Measurements from ENCODE around the gene LHX1. TPM values are rescaled to one million over a fixed set of nuclear protein-coding genes. Genes with fewer than 3 reads are reported as not detected.

The LHX1 gene
- total RNA-seq, 2 donors from 2014 or later: not detected

- no peak for ATAC-seq
These were observed 3.1 kb upstream of the LHX1 start for GRCh38 chr17:36934144-36934691.

GRCh38 chr17:36934692-36935630 lies 2.3 kb upstream of the LHX1 start:
- 2 to 12% methylated on average over 7 to 71 of the region's 79 CpGs for WGBS, 2 donors
- Histone ChIP-seq H3K27me3 (peaks cover 19 to 82% of the 10 kb centered on the region in 2 donors), H3K4me1 (peaks cover 83% of the 10 kb centered on the region), H3K27ac (no peak overlapping the region), H3K4me3 (no peak overlapping the region), H3K36me3 (replicated peaks in 1 of 2; ENCODE audit: insufficient read depth in 1 of 2, low read depth in 2 of 2) (no peaks in the 10 kb centered on the region), H3K9me3 (no peaks in the 10 kb centered on the region)
- no peak for DNase-seq
- no peak for ATAC-seq
- intact Hi-C loops (cut with DNase I): no loop called here
- TF ChIP-seq CTCF (IDR thresholded peaks at IDR 0.05) (no peak), POLR2A (IDR thresholded peaks at IDR 0.05) (no peak)

More at GRCh38 chr17:36934144-36934691, 3.1 kb upstream of the LHX1 start:
- Histone ChIP-seq H3K9me3 (no peaks in the 10 kb centered on the region), H3K36me3 (replicated peaks in 1 of 2; ENCODE audit: insufficient read depth in 1 of 2, low read depth in 2 of 2) (no peaks in the 10 kb centered on the region), H3K27ac (no peak overlapping the region), H3K27me3 (peaks cover 19 to 75% of the 10 kb centered on the region in 2 donors), H3K4me3 (no peak overlapping the region), H3K4me1 (peaks cover 79% of the 10 kb centered on the region)
- 3 to 4% methylated on average over 8 to 26 of the region's 26 CpGs for WGBS, 2 donors
- no peak for TF ChIP-seq POLR2A (IDR thresholded peaks at IDR 0.05)
- TF ChIP-seq CTCF (IDR thresholded peaks at IDR 0.05): no peak
- no peak for DNase-seq
- intact Hi-C loops (cut with DNase I): no loop called here

- H3K27ac ChIP-seq: no peak overlapping the region
- H3K4me3 ChIP-seq: no peak overlapping the region
- no peak for DNase-seq
- H3K4me1 ChIP-seq: peaks cover 83% of the 10 kb centered on the region
- no peaks in the 10 kb centered on the region for H3K9me3 ChIP-seq
- 2 to 6% methylated on average over 32 to 49 of the region's 49 CpGs for WGBS, 2 donors
- TF ChIP-seq POLR2A (IDR thresholded peaks at IDR 0.05) (no peak), CTCF (IDR thresholded peaks at IDR 0.05) (no peak)
- ATAC-seq: no peak
- intact Hi-C loops (cut with DNase I): no loop called here
- H3K27me3 ChIP-seq: peaks cover 19 to 85% of the 10 kb centered on the region in 2 donors
- no peaks in the 10 kb centered on the region for H3K36me3 ChIP-seq (replicated peaks in 1 of 2; ENCODE audit: insufficient read depth in 1 of 2, low read depth in 2 of 2)
These were observed 1.4 kb upstream of the LHX1 start for GRCh38 chr17:36935671-36936454.

- TF ChIP-seq POLR2A (IDR thresholded peaks at IDR 0.05) (no peak), CTCF (IDR thresholded peaks at IDR 0.05) (no peak)
- peaks cover 79% of the 10 kb centered on the region for H3K4me1 ChIP-seq
- peaks cover 19 to 85% of the 10 kb centered on the region in 2 donors for H3K27me3 ChIP-seq
- intact Hi-C loops (cut with DNase I): no loop called here
- no peaks in the 10 kb centered on the region for H3K9me3 ChIP-seq
- no peak overlapping the region for H3K4me3 ChIP-seq
- DNase-seq (no peak), ATAC-seq (no peak)
- no peaks in the 10 kb centered on the region for H3K36me3 ChIP-seq (replicated peaks in 1 of 2; ENCODE audit: insufficient read depth in 1 of 2, low read depth in 2 of 2)
- 2 to 6% methylated on average over 22 to 58 of the region's 58 CpGs for WGBS, 2 donors
- H3K27ac ChIP-seq: no peak overlapping the region
These were observed 747 bp upstream of the LHX1 start for GRCh38 chr17:36936455-36937000.

Data from body of pancreas (tissue), 4 donors.